Activated CD4-positive, alpha-beta T cell treated with anti-CD3 and anti-CD28 coated beads, Interleukin-10, Interleukin-2, amounts not matched to agents 100 ng/mL and 50 ng/mL, durations not matched to agents 16 hours and 8 hours (primary cell): ENCODE results near the gene AMHR2.
A peak's percentile ranks its signal among the peaks of the same experiment; 100 is the strongest.
"Not testable (repeated sequence)": the region's sequence is repeated elsewhere in the genome, so short reads cannot be mapped to it uniquely, and the experiment has no call there.

Experiments
- DNase-seq: peaks from one replicate; pipeline ENCODE4 v3.0.0-alpha.2; 2020

AMHR2 gene

DNA sequence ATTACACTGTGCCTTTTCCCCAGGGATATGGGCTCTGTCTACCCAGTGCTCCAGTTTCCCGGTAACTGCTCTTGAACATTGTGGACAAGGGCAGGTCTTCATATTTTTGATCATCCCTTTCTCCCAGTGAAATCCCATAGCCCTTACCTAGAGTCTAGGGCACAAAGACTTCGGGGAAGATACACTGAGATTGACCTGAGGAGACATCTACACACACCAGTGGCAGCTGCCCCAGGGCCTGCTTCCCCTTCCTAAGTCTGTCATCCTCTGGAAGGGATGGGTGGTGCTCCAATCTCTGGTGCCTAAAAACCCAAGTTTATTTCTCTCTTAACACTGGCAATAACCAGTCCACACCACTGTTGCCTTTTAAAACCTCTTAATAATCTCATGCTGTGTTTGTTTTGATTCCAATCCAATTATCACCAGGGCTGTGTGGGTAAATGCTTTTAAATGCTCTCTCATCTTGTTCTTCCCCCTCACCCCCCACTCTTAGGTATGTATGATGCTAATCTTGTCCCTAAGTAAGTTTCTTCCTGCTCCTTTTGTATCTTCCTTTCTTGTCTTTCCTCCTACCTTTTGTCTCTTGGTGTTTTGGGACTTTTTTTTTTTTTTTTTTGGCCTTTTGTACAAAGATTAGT is 7.8 kb upstream of the AMHR2 start:
- not testable (repeated sequence) for DNase-seq

DNA sequence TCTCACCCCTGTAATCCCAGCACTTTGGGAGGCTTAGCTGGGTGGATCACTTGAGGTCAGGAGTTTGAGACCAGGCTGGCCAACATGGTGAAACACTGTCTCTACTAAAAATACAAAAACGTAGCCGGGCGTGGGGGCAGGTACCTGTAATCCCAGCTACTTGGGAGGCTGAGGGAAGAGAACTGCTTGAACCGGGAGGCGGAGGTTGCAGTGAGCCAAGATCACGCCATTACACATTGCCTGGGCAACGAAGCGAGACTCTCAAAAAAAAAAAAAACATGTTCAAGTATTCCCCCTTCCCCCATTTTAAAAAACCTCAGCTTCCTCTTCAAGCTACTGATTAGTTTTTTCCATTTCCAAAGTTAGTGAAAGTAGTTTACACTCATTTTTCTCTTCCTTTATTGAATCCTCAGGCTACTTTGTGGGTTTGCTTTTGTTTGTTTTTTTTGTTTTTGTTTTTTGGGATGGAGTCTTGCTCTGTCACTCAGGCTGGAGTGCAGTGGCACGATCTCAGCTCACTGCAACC is 6.3 kb upstream of the AMHR2 start:
- DNase-seq = peak; percentile 46

DNA sequence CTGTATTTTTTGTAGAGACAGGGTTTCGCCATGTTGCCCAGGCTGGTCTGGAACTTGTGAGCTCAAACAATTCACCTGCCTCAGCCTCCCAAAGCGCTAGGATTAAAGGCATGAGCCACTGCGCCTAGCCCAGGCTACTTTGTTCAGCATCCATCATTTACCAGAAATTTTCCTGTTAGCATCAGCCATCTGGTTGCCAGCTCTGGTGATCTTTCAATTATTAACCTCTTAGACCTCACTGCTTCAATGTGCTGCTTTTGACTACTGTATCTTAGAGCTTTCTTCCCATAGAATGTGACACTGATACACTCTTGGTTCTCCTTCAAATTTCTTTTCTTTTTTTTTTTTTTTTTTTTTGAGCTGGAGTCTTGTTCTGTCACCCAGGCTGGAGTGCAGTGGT is 5.4 kb upstream of the AMHR2 start:
- DNase-seq = no peak

DNA sequence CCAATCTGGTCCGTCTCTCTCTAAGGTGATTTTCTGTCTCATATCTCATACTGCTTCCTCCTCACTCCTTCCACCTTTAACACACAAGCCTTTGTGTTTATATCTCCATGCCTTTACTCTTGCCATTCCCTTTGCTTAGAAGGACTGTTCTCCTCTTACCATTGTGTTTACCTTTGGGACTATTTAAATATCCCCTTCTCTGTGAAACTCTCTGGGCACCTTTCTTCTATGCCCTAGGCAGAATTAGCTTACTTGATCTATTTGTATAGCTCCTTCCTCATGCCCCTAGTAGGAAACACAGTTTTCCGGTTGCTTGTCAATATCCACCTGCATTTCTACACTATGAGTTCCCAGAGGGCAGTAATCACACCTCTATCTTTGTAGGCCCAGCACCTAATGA is 3.9 kb upstream of the AMHR2 start:
- no peak for DNase-seq

DNA sequence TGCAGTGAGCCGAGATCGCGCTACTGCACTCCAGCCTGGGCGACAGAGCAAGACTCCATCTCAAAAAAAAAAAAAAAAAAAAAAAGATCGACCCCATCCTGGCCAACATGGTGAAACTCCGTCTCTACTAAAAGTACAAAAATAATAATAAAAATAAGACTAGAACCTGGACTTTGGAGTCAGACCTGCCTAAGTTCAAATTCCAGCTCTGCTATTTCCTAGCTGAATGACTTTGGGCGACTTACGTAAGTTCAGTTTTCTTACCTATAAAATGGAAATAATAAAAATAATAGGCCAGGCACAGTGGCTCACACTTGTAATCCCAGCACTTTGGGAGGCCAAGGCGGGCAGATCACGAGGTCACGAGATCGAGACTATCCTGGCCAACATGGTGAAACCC is 1.4 kb upstream of the AMHR2 start:
- DNase-seq = not testable (repeated sequence)

DNA sequence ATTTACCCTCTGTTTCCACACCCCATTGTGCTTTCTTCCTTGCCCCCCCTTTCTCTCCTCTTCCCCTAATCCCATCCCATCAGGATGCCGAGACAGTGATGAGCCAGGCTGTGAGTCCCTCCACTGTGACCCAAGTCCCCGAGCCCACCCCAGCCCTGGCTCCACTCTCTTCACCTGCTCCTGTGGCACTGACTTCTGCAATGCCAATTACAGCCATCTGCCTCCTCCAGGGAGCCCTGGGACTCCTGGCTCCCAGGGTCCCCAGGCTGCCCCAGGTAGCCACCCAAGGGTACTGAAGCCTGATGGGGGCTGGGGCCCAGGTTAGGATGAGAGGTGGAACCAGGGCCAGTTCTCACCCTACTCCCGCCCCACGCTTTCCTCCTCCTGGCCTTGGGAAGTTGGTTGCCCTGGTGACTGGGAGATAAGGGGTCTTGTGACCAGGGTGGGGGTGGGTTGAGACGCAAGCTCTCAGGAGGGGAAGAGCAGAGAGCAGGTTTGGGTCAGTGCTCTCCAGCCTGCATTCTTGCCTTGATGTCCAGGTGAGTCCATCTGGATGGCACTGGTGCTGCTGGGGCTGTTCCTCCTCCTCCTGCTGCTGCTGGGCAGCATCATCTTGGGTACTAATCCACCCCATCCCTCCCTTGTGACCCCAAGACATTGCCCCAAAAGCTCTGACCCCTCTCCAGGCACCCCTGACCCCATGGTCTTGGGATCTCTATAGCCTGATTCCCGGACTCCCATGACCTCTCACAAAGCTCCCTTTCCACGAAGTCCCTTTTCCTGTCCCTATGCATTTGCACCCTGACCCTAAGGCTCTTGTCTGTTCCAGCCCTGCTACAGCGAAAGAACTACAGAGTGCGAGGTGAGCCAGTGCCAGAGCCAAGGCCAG is 1.2 kb downstream of the AMHR2 start:
- no peak for DNase-seq

DNA sequence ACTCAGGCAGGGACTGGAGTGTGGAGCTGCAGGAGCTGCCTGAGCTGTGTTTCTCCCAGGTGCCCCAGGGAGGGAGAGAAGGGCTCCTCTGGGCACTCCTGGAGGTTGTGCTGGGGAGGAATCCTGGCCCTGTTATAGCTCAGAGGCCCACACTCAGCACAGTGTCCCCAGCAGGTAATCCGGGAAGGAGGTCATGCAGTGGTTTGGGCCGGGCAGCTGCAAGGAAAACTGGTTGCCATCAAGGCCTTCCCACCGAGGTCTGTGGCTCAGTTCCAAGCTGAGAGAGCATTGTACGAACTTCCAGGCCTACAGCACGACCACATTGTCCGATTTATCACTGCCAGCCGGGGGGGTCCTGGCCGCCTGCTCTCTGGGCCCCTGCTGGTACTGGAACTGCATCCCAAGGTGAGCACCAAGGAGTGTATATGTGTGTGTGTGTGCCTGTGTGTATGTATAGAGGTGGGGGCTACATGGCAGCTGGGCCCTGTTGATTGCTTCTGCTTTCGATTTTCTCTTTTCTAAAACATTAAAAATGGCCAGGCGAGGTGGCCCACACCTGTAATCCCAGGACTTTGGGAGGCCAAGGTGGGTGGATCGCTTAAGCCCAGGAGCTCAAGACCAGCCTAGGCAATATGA is 2.0 kb downstream of the AMHR2 start:
- DNase-seq = no peak

DNA sequence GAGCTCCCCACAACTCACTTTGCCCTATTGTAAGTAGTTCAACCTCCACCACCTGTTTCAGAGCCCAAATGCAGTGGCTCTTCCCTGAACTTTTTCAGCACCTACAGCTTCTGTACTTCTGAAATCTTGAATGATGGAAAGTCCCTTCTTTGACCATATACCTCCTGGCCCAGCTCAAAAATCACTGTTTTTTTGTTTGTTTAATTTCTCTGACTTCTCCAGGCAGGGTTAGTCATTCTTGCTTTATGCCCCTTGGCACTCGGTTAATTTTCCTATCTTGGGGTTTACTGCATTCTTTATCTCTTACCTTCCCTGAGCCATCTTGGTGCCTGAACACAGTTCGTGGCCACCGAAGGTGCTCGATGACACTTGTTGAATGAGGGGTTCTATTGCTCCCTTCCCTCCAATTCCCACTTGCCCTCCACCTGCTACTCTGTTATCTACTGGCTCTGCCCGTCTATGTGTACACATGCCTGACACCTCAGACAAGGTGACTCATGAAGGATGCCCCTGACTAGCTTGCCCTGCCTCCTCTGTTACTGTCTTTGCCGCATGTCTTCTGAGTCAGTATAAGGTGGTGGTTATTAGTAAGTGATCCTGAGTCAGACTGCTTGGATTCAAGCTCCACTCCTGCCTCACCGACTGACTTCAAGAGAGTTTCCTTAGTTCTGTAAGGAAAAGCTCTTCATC is 4.4 kb downstream of the AMHR2 start:
- peak; percentile 67 for DNase-seq

DNA sequence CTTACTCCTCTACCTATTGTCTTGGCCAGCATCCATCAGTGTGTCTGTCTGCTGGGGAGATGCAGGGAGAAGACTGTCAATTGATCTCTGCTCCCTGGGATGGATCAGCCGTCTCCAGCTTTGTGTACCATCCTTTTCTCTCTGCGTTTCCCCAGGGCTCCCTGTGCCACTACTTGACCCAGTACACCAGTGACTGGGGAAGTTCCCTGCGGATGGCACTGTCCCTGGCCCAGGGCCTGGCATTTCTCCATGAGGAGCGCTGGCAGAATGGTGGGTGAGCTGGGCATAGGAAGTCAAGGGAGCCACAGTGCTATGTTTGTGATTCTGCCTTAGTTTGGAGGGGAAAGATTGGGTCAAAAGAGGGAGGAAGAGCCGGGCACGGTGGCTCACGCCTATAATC is 5.1 kb downstream of the AMHR2 start:
- no peak for DNase-seq

DNA sequence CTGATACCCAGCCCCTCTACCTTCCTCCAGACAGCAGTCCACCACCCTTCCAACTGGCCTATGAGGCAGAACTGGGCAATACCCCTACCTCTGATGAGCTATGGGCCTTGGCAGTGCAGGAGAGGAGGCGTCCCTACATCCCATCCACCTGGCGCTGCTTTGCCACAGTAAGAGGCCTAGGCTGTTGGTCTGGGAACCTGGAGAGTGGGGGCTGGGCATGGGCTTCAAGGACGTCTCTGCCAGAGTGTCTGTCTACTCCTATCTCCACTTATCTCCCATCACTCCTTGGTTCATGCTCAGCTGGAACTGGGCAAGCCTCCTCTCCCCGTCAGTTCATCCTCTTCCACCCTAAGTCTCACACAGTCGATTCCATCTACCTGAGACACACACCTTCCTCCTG is 6.5 kb downstream of the AMHR2 start:
- DNase-seq = no peak

DNA sequence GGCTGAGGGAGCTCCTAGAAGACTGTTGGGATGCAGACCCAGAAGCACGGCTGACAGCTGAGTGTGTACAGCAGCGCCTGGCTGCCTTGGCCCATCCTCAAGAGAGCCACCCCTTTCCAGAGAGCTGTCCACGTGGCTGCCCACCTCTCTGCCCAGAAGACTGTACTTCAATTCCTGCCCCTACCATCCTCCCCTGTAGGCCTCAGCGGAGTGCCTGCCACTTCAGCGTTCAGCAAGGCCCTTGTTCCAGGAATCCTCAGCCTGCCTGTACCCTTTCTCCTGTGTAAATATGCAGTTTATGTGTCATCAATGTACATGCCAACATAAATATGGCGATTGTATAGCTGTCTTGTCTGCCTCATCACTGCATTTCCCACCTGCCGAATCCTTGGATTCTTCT is 7.5 kb downstream of the AMHR2 start:
- no peak for DNase-seq

DNA sequence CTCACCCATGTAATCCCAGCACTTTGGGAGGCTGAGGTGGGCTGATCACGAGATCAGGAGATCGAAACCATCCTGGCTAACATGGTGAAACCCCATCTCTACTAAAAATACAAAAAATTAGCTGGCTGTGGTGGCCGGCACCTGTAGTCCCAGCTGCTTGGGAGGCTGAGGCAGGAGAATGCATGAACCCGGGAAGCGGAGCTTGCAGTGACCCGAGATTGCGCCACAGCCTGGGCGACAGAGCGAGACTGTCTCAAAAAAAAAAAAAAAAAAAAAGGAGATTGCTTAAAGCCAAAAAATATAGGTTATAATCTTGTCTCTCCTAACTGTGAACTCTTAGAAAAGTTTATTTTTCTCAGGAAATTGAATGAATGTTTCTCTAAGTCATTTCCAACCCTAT is 11.7 kb downstream of the AMHR2 start:
- not testable (repeated sequence) for DNase-seq

DNA sequence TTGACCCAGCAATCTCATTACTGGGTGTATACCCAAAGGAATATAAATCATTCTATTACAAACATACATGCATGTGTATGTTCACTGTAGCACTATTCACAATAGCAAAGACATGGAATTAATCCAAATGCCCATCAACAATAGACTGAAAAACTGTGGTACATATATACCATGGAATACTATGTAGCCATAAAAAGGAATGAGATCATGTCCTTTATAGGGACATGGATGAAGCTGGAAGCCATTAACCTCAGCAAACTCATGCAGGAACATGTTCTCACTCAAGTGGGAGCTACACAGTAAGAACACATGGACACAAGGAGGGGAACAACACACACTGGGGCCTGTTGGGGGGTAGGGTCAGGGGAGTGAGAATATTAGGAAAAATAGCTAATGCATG is 15.9 kb downstream of the AMHR2 start:
- DNase-seq = not testable (repeated sequence)

DNA sequence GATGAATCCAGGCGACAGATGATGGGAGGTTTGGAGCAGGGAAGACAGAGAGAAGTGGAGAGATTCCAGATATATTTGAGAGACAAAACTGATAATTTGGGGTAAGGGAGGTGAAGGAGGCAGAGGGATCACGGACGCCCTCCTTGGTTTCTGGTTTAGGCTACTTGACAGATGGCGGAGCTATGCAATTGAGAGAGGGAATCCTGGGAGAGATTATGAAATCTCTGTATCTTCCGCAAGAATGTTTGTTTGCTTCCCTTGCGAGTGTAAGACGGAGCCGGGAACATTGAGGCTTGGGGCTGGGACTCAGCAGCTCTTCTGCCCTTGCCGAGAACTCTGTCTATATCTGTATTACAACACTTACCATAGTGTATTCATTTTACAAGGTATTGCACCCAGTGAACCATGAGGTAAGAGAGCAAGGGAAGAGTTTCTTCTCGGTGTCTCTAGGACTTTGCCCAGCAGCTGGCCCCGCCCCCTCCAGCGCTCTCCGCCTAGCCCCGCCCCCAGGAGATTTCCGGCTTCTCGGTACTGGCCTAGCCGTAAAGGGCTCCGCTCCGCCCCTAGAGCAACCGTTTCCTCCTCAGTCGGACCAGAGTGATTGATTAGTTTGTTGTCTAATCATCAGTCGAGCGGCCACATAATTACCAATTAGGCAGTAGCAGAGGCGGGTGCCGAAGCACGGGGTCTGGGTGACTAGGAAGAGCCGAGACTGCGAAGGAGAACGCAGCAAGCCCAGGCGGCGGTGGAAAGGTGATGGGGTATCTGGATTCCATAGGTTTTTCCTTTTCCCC is 17.6 kb downstream of the AMHR2 start, which contains the start of gene PRR13:
Gene PRR13, plus strand, starts transcription at position 695 of the 794 bp plus-strand sequence. CDS start 981 bp downstream, outside the sequence.
- peak; percentile 100 for DNase-seq

DNA sequence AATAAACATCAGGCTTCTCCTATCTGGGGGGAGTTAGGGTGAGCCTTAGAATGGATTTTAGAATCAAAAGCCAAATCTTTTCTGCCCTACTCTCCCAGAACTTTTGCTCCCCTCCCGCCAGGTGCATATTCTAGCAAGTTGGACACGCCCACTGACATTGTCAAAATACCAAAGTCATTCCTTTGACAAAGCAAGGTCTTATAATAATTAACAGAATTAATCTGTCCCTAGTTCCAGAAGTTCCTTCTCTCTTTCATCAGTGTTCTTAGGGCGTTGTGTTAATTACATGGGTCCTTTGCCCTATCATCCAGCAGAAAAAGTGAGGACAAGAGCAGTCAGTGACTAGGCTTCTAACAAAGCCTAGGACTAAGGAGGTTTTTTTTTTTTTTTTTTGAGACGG is 20.3 kb downstream of the AMHR2 start:
- no peak for DNase-seq

DNA sequence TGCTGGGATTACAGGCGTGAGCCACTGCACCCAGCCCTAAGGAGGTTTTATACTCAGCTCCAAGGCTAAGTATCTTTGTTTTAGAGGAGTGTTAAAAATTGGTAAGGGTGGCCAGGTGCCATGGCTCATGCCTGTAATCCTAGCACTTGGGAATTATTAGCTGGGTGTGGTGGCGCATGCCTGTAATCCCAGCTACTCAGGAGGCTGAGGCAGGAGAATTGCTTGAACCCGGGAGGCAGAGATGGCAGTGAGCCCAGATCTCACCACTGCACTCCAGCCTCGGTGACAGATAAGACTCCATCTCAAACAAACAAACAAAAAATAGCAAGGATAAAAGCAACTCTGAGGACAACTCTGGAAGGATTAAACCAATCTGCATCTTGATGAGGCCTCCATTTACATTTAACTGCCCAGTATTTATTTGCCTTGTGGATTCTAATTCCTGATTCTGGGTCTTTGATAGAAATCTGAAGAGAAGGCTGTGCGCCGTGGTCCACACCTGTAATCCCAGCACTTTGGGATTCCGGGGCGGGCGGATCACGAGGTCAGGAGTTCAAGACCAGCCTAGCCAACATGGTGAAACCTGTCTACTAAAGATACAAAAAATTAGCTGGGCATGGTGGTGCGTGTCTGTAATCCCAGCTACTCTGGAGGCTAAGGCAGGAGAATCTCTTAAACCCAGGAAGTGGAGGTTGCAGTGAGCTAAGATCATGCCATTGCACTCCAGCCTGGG is 21.1 kb downstream of the AMHR2 start:
- not testable (repeated sequence) for DNase-seq

DNA sequence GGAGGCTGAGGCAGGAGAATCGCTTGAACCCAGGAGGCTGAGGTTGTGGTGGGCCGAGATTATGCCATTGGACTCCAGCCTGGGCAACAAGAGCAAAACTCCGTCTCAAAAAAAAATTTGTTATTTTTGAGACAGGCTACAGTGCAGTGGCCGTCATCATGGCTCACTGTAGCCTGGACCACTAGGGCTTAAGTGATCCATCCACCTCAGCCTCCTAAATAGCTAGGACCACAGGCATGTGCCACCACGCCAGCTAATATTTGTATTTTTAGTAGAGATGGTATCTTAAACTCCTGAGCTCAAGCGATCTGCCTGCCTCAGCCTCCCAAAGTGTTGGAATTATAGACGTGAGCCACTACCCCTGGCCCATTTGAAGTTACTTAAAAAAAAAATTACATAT is 27.3 kb downstream of the AMHR2 start:
- no peak for DNase-seq

DNA sequence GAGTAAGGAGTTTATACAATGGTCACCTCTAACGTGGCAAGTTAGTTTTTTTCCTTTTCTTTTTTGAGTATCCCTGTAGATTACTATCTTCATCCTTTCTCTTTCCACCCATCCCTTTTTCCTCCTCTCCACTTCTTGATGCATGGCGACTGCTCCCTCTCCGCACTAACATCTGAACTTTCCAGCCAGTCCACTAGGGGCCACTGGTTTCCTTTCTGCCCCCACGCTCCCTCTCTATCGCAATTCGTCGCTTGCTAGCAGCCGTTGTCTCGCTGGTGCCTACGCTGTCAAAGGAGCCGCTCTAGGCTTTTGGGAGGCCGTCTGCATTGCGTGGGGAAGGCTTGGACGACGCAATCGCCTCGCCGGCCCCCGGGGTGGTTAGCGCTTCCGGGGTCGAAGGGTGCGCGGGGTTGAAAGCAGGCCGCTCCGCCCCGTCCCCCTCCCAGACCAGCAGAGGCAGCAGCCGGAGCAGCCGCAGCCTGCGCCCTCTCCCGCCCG is 28.1 kb downstream of the AMHR2 start, which contains the start of gene PCBP2:
Gene PCBP2, plus strand, starts transcription at position 442 of the 498 bp plus-strand sequence. CDS start 2,699 bp downstream, outside the sequence.
- DNase-seq = peak; percentile 99

DNA sequence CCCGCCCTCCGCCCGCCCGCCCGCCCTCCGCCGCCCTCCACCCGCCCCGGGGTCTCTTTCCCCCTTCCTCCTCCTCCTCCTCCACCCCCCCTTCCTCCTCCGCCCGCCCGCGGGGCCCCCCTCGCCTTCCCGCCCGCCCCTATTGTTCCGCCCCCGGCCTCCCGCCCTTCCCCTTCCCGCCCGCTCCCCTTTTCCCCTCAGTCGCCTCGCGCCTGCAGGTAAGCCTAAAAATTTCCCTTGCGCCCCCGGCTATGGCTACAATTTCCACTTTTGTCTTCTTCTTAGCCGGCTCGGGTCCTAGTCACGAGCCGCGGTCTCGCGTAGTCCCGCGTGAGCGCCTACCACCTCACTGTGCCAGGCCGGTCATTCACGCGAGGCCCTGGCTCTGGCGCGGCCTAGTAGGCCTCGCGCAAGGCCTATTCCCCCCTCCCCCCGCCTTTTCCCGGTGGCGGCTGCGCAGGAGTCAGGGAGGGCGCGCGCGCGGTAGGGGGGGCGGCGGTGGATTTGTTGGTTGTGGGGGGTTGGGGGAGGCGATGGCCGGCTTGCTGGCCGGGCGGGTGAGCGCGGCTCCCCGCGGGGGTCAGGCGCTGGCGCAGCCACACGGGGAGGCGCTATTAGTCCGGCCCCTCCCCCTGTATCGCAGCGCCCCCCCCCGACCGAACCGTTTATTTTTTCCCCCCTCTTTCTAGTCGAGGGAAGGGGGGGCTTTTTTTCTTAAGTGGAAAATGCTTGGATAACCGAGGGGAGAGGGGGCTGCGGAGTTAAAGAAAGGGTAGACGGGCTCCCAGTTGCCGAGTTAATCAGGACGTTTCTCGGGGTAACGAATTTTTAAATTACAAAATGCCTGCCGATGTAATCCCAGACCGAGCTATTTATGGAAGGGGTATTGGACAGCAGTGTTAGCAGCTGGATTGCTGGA is 28.8 kb downstream of the AMHR2 start:
- DNase-seq = peak; percentile 76
